GM23338 (cell line): ENCODE data around the gene VPS39.

Experiments
- CTCF ChIP-seq, 2 experiments: fragments of 200-600 bp in 1 of 2; sonication (generic) in 1 of 2; conservative IDR thresholded peaks; 2 replicates each; pipeline versions ENCODE4 v1.5.1 to v1.6.1; 2016 to 2017; ENCODE audit warnings: antibody characterized with exemption in 2 of 2, low read depth in 2 of 2, mild to moderate bottlenecking in 2 of 2, moderate library complexity in 1 of 2
- EZH2 ChIP-seq: fragments of 200-600 bp; sonication (generic); IDR thresholded peaks from one replicate; pipeline ENCODE4 v1.8.0; 2017; ENCODE audit warnings: antibody characterized with exemption, mild to moderate bottlenecking, low read depth; ENCODE audit not compliant: unreplicated experiment
- EZH2phosphoT487 ChIP-seq: fragments of 200-600 bp; sonication (generic); IDR thresholded peaks from one replicate; pipeline ENCODE4 v1.8.1; 2018; ENCODE audit warnings: antibody characterized with exemption; ENCODE audit not compliant: unreplicated experiment
- JUNB ChIP-seq: IDR thresholded peaks from one replicate; pipeline ENCODE4 v1.6.1; 2016; ENCODE audit warnings: antibody characterized with exemption; ENCODE audit not compliant: unreplicated experiment
- POLR2AphosphoS5 ChIP-seq: IDR thresholded peaks from 2 replicates; pipeline ENCODE4 v1.6.1; 2016; ENCODE audit warnings: antibody characterized with exemption, low read depth
- REST ChIP-seq: IDR thresholded peaks from one replicate; pipeline ENCODE4 v1.6.1; 2018; ENCODE audit warnings: antibody characterized with exemption; ENCODE audit not compliant: unreplicated experiment

GRCh38 chr15:42190370-42190769 is 17.7 kb downstream of the VPS39 start:
- TF ChIP-seq JUNB (no peak), REST (no peak), EZH2phosphoT487 (no peak), EZH2 (no peak), POLR2AphosphoS5 (no peak), CTCF (conservative IDR thresholded peaks at IDR 0.05; ENCODE audit: low read depth in 2 of 2) (no peak)
